ENCODE results near the gene SLC24A3. TPM values are rescaled to one million over a fixed set of nuclear protein-coding genes. Genes with fewer than 3 reads are reported as not detected.
A peak's percentile ranks its signal among the peaks of the same experiment; 100 is the strongest.

Gene SLC24A3
- total and polyA plus RNA-seq, 2 donors: 12.6 to 20.5 TPM

DNA sequence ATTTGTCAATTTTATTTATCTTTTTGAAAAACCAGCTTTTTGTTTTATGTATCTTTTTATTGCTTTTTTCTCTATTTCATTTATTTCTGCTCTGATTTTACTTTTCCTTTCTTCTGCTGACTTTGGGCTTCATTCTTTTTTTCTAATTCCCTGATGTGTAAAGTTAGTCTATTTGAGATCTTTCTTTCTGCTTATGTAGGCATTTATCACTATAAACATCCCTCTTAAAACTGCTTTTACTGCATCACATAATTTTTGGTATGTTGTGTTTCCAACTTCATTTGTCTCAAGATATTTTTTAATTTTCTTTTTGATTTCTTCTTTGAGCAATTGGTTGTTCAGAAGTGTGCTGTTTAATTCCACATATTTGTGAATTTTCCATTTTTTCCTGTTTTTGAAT is 174.8 kb downstream of the SLC24A3 start:
- H3K36me3 ChIP-seq (ENCODE audit: insufficient read depth): no peaks in the 10 kb centered on the region
- no peaks in the 10 kb centered on the region for H3K4me1 ChIP-seq (ENCODE audit: insufficient read depth)
- no peak overlapping the region for H3K4me3 ChIP-seq (ENCODE audit: low read depth, low read length)
- DNase-seq (ENCODE audit: extremely low spot score): no peak
- H3K27ac ChIP-seq (ENCODE audit: low read depth): no peak overlapping the region

- Histone ChIP-seq H3K4me1 (ENCODE audit: insufficient read depth) (no peaks in the 10 kb centered on the region), H3K36me3 (ENCODE audit: insufficient read depth) (no peaks in the 10 kb centered on the region), H3K27ac (ENCODE audit: low read depth) (no peak overlapping the region), H3K4me3 (ENCODE audit: low read depth, low read length) (no peak overlapping the region)
- no peak for DNase-seq (ENCODE audit: extremely low spot score)
- 87% methylated on average over 2 of the region's 2 CpGs for WGBS
Observed at GRCh38 chr20:19392344-19393130, 180.1 kb downstream of the SLC24A3 start.

- Histone ChIP-seq H3K27ac (ENCODE audit: low read depth) (no peak overlapping the region), H3K36me3 (ENCODE audit: insufficient read depth) (no peaks in the 10 kb centered on the region), H3K4me3 (ENCODE audit: low read depth, low read length) (no peak overlapping the region), H3K4me1 (ENCODE audit: insufficient read depth) (no peaks in the 10 kb centered on the region)
- 56% methylated on average over 3 of the region's 3 CpGs for WGBS
- DNase-seq (ENCODE audit: extremely low spot score): no peak
Observed at GRCh38 chr20:19396460-19397081, 184.1 kb downstream of the SLC24A3 start.

DNA sequence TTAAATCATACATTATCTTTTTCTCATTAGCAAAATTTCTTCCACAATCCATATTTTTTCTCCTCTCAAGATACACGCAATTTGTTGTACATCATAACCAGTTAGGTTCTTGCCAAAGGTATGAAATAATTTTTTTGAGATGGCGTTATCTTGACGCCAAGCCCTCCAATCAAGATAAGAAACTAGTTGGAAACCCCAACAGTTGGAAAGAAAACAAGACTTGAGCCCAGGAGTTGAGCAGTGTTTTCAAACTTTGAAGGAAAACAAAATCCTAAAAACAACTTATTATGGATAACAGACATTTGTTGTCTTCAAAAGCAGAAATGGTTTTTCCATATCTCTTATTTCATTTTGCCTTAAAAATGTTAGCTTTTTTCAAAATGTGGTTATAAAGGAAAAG is 184.8 kb downstream of the SLC24A3 start:
- DNase-seq (ENCODE audit: extremely low spot score): no peak
- no peak overlapping the region for H3K27ac ChIP-seq (ENCODE audit: low read depth)
- no peak overlapping the region for H3K4me3 ChIP-seq (ENCODE audit: low read depth, low read length)
- H3K36me3 ChIP-seq (ENCODE audit: insufficient read depth): no peaks in the 10 kb centered on the region
- H3K4me1 ChIP-seq (ENCODE audit: insufficient read depth): no peaks in the 10 kb centered on the region
- 61% methylated on average over 3 of the region's 3 CpGs for WGBS

DNA sequence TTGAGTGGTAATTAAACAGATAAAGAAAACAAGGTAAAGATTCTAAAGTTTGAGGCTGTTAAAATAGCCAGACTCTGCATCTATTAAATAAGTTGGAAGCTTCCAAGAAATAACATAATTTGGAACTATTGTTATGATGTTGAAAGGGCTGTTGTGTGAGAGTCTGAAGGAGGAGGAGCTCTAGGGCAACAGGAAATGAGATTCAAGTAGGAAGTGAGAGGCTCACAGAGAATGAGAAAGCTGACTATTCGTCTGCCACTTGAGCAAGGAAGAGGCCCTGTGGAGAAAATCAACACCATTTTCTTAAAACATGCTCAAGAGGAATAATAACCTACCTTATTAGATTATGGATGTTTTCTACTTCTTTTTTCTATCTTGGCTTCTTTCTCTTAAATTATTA is 185.2 kb downstream of the SLC24A3 start:
- no peak overlapping the region for H3K27ac ChIP-seq (ENCODE audit: low read depth)
- no peak for DNase-seq (ENCODE audit: extremely low spot score)
- H3K36me3 ChIP-seq (ENCODE audit: insufficient read depth): no peaks in the 10 kb centered on the region
- WGBS: 72% methylated on average over 1 of the region's 1 CpG
- H3K4me1 ChIP-seq (ENCODE audit: insufficient read depth): no peaks in the 10 kb centered on the region
- no peak overlapping the region for H3K4me3 ChIP-seq (ENCODE audit: low read depth, low read length)

GRCh38 chr20:19401096-19401495 is 188.7 kb downstream of the SLC24A3 start:
- no peak for DNase-seq (ENCODE audit: extremely low spot score)
- Histone ChIP-seq H3K4me3 (ENCODE audit: low read depth, low read length) (no peak overlapping the region), H3K4me1 (ENCODE audit: insufficient read depth) (no peaks in the 10 kb centered on the region), H3K36me3 (ENCODE audit: insufficient read depth) (no peaks in the 10 kb centered on the region), H3K27ac (ENCODE audit: low read depth) (no peak overlapping the region)
- WGBS: 80% methylated on average over 4 of the region's 4 CpGs

GRCh38 chr20:19403549-19403948 is 191.1 kb downstream of the SLC24A3 start:
- Histone ChIP-seq H3K27ac (ENCODE audit: low read depth) (no peak overlapping the region), H3K36me3 (ENCODE audit: insufficient read depth) (no peaks in the 10 kb centered on the region), H3K4me1 (ENCODE audit: insufficient read depth) (no peaks in the 10 kb centered on the region), H3K4me3 (ENCODE audit: low read depth, low read length) (no peak overlapping the region)
- DNase-seq (ENCODE audit: extremely low spot score): no peak
- 89% methylated on average over 4 of the region's 4 CpGs for WGBS

DNA sequence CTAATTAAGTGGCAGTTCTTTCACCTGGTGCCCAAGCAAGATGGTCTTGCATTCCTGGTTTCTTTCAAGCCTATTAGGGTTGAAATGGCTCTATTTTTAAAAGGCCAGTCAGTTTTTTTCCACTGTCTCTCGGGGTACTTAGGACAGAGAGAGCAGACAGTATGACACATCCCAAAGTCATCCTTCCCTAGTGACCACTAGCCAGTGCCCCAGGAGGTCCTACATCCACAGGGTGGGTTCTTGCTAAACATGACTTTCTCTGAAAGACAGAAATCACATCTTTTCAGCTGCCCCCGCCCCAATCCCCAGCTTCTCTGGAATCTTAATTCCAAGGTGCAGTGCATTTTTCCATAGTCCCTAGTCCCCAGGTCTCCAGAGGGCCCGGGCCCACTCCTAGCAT is 192.4 kb downstream of the SLC24A3 start:
- H3K27ac ChIP-seq (ENCODE audit: low read depth): no peak overlapping the region
- no peaks in the 10 kb centered on the region for H3K4me1 ChIP-seq (ENCODE audit: insufficient read depth)
- no peaks in the 10 kb centered on the region for H3K36me3 ChIP-seq (ENCODE audit: insufficient read depth)
- 90% methylated on average over 3 of the region's 3 CpGs for whole genome bisulfite sequencing
- H3K4me3 ChIP-seq (ENCODE audit: low read depth, low read length): no peak overlapping the region
- DNase-seq (ENCODE audit: extremely low spot score): no peak

DNA sequence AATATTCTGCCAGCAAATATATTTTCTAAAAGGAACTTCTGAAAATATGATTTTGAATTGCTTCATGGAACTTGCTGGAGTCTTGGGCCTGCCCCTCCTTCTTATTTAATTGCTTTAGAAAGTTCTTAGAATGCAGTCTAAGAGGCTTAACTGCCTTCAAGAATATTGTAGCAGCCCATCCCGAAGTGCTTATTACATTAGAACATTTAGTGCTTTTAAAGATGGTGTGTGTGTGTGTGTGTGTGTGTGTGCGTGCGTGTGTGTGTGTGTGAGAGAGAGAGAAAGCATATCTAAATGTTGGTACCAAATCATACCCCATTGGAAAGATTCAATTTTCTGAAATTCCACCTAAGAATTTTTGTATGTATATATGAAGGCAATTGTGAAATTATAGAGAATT is 193.5 kb downstream of the SLC24A3 start:
- no peak overlapping the region for H3K4me3 ChIP-seq (ENCODE audit: low read depth, low read length)
- H3K36me3 ChIP-seq (ENCODE audit: insufficient read depth): peaks cover 3% of the 10 kb centered on the region
- WGBS: 70% methylated on average over 3 of the region's 3 CpGs
- no peak for DNase-seq (ENCODE audit: extremely low spot score)
- no peak overlapping the region for H3K27ac ChIP-seq (ENCODE audit: low read depth)
- H3K4me1 ChIP-seq (ENCODE audit: insufficient read depth): no peaks in the 10 kb centered on the region

- WGBS: 75% methylated on average over 2 of the region's 2 CpGs
- Histone ChIP-seq H3K4me3 (ENCODE audit: low read depth, low read length) (no peak overlapping the region), H3K27ac (ENCODE audit: low read depth) (no peak overlapping the region), H3K36me3 (ENCODE audit: insufficient read depth) (peaks cover 3% of the 10 kb centered on the region), H3K4me1 (ENCODE audit: insufficient read depth) (no peaks in the 10 kb centered on the region)
- no peak for DNase-seq (ENCODE audit: extremely low spot score)
Observed at GRCh38 chr20:19406381-19406780, 193.9 kb downstream of the SLC24A3 start.

- no peak for DNase-seq (ENCODE audit: extremely low spot score)
- Histone ChIP-seq H3K36me3 (ENCODE audit: insufficient read depth) (peaks cover 3% of the 10 kb centered on the region), H3K27ac (ENCODE audit: low read depth) (no peak overlapping the region), H3K4me3 (ENCODE audit: low read depth, low read length) (no peak overlapping the region), H3K4me1 (ENCODE audit: insufficient read depth) (no peaks in the 10 kb centered on the region)
- 85% methylated on average over 8 of the region's 8 CpGs for WGBS
Observed at GRCh38 chr20:19407196-19407595, 194.8 kb downstream of the SLC24A3 start.

- H3K4me3 ChIP-seq (ENCODE audit: low read depth, low read length): no peak overlapping the region
- H3K4me1 ChIP-seq (ENCODE audit: insufficient read depth): no peaks in the 10 kb centered on the region
- WGBS: 63% methylated on average over 4 of the region's 4 CpGs
- no peak overlapping the region for H3K27ac ChIP-seq (ENCODE audit: low read depth)
- peak; percentile 45 for DNase-seq (ENCODE audit: extremely low spot score)
- H3K36me3 ChIP-seq (ENCODE audit: insufficient read depth): peaks cover 3% of the 10 kb centered on the region
Observed at GRCh38 chr20:19407736-19408135, 195.3 kb downstream of the SLC24A3 start.

GRCh38 chr20:19408971-19409370 is 196.5 kb downstream of the SLC24A3 start:
- DNase-seq (ENCODE audit: extremely low spot score): no peak
- Histone ChIP-seq H3K27ac (ENCODE audit: low read depth) (no peak overlapping the region), H3K36me3 (ENCODE audit: insufficient read depth) (peaks cover 3% of the 10 kb centered on the region), H3K4me3 (ENCODE audit: low read depth, low read length) (no peak overlapping the region), H3K4me1 (ENCODE audit: insufficient read depth) (no peaks in the 10 kb centered on the region)
- WGBS: 92% methylated on average over 4 of the region's 4 CpGs

- H3K36me3 ChIP-seq (ENCODE audit: insufficient read depth): peaks cover 3% of the 10 kb centered on the region
- no peak for DNase-seq (ENCODE audit: extremely low spot score)
- 92% methylated on average over 3 of the region's 3 CpGs for WGBS
Observed at GRCh38 chr20:19411811-19412210, 199.4 kb downstream of the SLC24A3 start.

More at GRCh38 chr20:19411811-19412210, 199.4 kb downstream of the SLC24A3 start:
- Histone ChIP-seq H3K4me3 (ENCODE audit: low read depth, low read length) (no peak overlapping the region), H3K4me1 (ENCODE audit: insufficient read depth) (no peaks in the 10 kb centered on the region), H3K27ac (ENCODE audit: low read depth) (no peak overlapping the region)

Data from urinary bladder (tissue), 4 donors.